Gastrocnemius medialis (tissue), 4 donors: ENCODE data around the gene AQP9. TPM values are rescaled to one million over a fixed set of nuclear protein-coding genes. Genes with fewer than 3 reads are reported as not detected.

Experiments used
- ATAC-seq, 2 donors: fragments of 150-250 bp; one replicate each; pipeline ENCODE4 v1.9.1; 2016
- DNase-seq, 2 donors: peaks; one replicate each; pipeline ENCODE4 v3.0.0-alpha.2; 2019
- H3K27ac ChIP-seq, 4 donors: fragments of 200-600 bp; sonication (generic); 1 replicate in 1 of 4; 2 replicates in 3 of 4; pipeline ENCODE4 v1.5.1; 2016 to 2018; ENCODE audit warnings: mild to moderate bottlenecking in 2 of 4, moderate library complexity in 1 of 4
- H3K27me3 ChIP-seq, 3 donors: fragments of 200-600 bp; sonication (generic) in 2 of 3; 1 replicate in 1 of 3; 2 replicates in 2 of 3; pipeline versions ENCODE4 v1.5.1 to v1.6.0; 2016 to 2019; ENCODE audit warnings: mild to moderate bottlenecking in 1 of 3, moderate library complexity in 1 of 3
- H3K36me3 ChIP-seq, 2 donors: fragments of 200-600 bp; sonication (generic) in 1 of 2; one replicate each; pipeline ENCODE4 v1.5.1; 2017 to 2018
- H3K4me1 ChIP-seq, 2 donors: fragments of 200-600 bp; sonication (generic) in 1 of 2; one replicate each; pipeline ENCODE4 v1.5.1; 2016 to 2017; ENCODE audit warnings: mild to moderate bottlenecking in 2 of 2
- H3K4me3 ChIP-seq, 4 donors: fragments of 200-600 bp; sonication (generic) in 3 of 4; 1 replicate in 1 of 4; 2 replicates in 3 of 4; pipeline ENCODE4 v1.5.1; 2016 to 2019; ENCODE audit warnings: mild to moderate bottlenecking in 2 of 4
- H3K9me3 ChIP-seq, 3 donors: fragments of 200-600 bp; sonication (generic) in 2 of 3; 1 replicate in 1 of 3; 2 replicates in 2 of 3; pipeline ENCODE4 v1.5.1; 2016 to 2019
- CTCF ChIP-seq, 5 experiments: fragments of 450-650 bp in 3 of 5; fragments of 200-600 bp in 2 of 5; sonication (generic) in 2 of 5; IDR thresholded peaks in 4 of 5; conservative IDR thresholded peaks in 1 of 5; 1 replicate in 4 of 5; 2 replicates in 1 of 5; pipeline ENCODE4 v1.5.1; 2016 to 2019; ENCODE audit warnings: antibody characterized with exemption in 5 of 5, mild to moderate bottlenecking in 3 of 5, moderate library complexity in 3 of 5
- POLR2A ChIP-seq, 2 donors: fragments of 450-650 bp; IDR thresholded peaks; one replicate each; pipeline ENCODE4 v1.6.1; 2017; ENCODE audit warnings: antibody characterized with exemption in 2 of 2, mild to moderate bottlenecking in 2 of 2, moderate library complexity in 2 of 2
- in situ Hi-C, 4 donors: fragments of 200-750 bp; cut with MboI; loops; one replicate each; pipeline versions ENCODE4 v1.15.0 to v1.8.0; 2017; ENCODE audit warnings: low sequenced_read_pairs in 4 of 4
- intact Hi-C: fragments of 100-400 bp; cut with DNase I; formaldehyde crosslinking; loops from one replicate; pipeline ENCODE4 v1.15.1; 2023; ENCODE audit warnings: low total_unique reads
- total RNA-seq, 4 donors: library from RNA; depleted of rRNA; stranded (reverse); fragments of >200 nt; gene quantifications; one replicate each; pipeline versions ENCODE4 v1.1.0 to v1.2.3, GENCODE V29; 2016

AQP9 gene
- total RNA-seq, 4 donors from 2014 or later, result 0.52 to 1.2 (median 1.1) TPM; not detected in 1

DNA sequence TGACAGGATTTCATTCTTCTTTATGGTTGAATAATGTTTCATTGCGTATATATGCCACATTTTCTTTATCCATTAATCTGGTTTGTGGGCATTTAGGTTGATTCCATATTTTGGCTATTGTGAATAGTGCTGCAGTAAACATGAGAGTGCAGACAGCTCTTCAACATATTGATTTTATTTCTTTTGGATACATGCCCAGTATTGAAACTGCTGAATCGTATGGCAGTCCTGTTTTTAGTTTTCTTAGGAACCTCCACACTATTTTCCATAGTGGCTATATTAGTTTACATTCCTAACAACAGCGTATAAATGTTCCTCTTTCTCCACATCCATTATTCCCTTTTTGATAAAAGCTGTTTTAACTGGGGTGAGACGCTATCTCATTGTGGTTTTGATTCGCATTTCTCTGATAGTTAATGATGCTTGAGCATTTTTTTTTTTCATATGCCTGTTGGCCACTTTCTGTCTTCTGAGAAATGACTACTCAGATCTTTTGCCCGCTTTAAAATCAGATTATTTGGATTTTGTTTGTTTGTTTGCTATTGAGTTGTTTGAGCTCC lies 21.7 kb downstream of the AQP9 start:
- H3K4me1 ChIP-seq, result no peaks in the 10 kb centered on the region
- no peak for TF ChIP-seq CTCF (IDR thresholded peaks at IDR 0.05 in 4 of 5, conservative IDR thresholded peaks at IDR 0.05 in 1 of 5)
- no peak for TF ChIP-seq POLR2A (IDR thresholded peaks at IDR 0.05)
- ATAC-seq (no peak), DNase-seq (no peak)
- H3K27ac ChIP-seq, result no peak overlapping the region
- in situ Hi-C loops, result no loop called here
- H3K9me3 ChIP-seq, result no peaks in the 10 kb centered on the region
- H3K4me3 ChIP-seq, result no peak overlapping the region
- intact Hi-C loops, result no loop called here
- no peaks in the 10 kb centered on the region for H3K27me3 ChIP-seq
- no peaks in the 10 kb centered on the region for H3K36me3 ChIP-seq

- Histone ChIP-seq H3K27me3 (no peaks in the 10 kb centered on the region), H3K9me3 (no peaks in the 10 kb centered on the region), H3K4me1 (no peaks in the 10 kb centered on the region), H3K27ac (no peak overlapping the region), H3K4me3 (no peak overlapping the region), H3K36me3 (no peaks in the 10 kb centered on the region)
- DNase-seq (no peak), ATAC-seq (no peak)
- intact Hi-C loops, result no loop called here
- in situ Hi-C loops, result no loop called here
- no peak for TF ChIP-seq POLR2A (IDR thresholded peaks at IDR 0.05)
- TF ChIP-seq CTCF (IDR thresholded peaks at IDR 0.05 in 4 of 5, conservative IDR thresholded peaks at IDR 0.05 in 1 of 5), result no peak
These were observed 23.3 kb downstream of the AQP9 start for GRCh38 chr15:58161436-58161930.

- H3K27ac ChIP-seq, result no peak overlapping the region
- no peaks in the 10 kb centered on the region for H3K27me3 ChIP-seq
- H3K4me3 ChIP-seq, result no peak overlapping the region
- no peak for ATAC-seq
- no peaks in the 10 kb centered on the region for H3K36me3 ChIP-seq
- no peak for TF ChIP-seq CTCF (IDR thresholded peaks at IDR 0.05 in 4 of 5, conservative IDR thresholded peaks at IDR 0.05 in 1 of 5)
- TF ChIP-seq POLR2A (IDR thresholded peaks at IDR 0.05), result no peak
- DNase-seq, result no peak
- no peaks in the 10 kb centered on the region for H3K4me1 ChIP-seq
- intact Hi-C loops, result no loop called here
- in situ Hi-C loops, result no loop called here
- H3K9me3 ChIP-seq, result no peaks in the 10 kb centered on the region
These were observed 25.8 kb downstream of the AQP9 start for GRCh38 chr15:58163985-58164384.

DNA sequence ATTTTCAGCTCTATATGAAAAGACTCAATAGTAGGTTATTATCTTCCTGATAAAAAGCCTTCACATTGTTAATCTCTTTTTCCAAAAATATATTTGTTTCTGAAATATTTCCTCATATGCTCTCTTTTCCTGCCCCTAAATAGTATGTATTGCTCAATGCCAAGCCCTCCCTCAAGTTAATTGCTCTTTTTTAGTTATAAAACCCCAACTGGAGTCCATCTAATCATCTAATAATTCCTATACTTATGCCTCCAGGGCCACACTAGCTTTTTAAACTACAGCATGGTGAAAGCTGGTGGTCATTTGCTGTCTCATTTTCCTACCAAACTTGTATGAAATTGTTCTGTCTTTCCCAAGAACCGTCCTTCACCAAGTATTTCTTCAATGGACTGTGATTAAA lies 26.7 kb downstream of the AQP9 start:
- Histone ChIP-seq H3K4me3 (no peak overlapping the region), H3K4me1 (no peaks in the 10 kb centered on the region), H3K36me3 (no peaks in the 10 kb centered on the region), H3K27me3 (no peaks in the 10 kb centered on the region), H3K9me3 (no peaks in the 10 kb centered on the region), H3K27ac (no peak overlapping the region)
- in situ Hi-C loops (no loop called here), intact Hi-C loops (no loop called here)
- ATAC-seq (no peak), DNase-seq (no peak)
- TF ChIP-seq CTCF (IDR thresholded peaks at IDR 0.05 in 4 of 5, conservative IDR thresholded peaks at IDR 0.05 in 1 of 5), result no peak
- no peak for TF ChIP-seq POLR2A (IDR thresholded peaks at IDR 0.05)

- Histone ChIP-seq H3K4me1 (no peaks in the 10 kb centered on the region), H3K27ac (no peak overlapping the region), H3K36me3 (no peaks in the 10 kb centered on the region), H3K9me3 (no peaks in the 10 kb centered on the region), H3K27me3 (no peaks in the 10 kb centered on the region), H3K4me3 (no peak overlapping the region)
- in situ Hi-C loops (no loop called here), intact Hi-C loops (no loop called here)
- ATAC-seq (no peak), DNase-seq (no peak)
- TF ChIP-seq CTCF (IDR thresholded peaks at IDR 0.05 in 4 of 5, conservative IDR thresholded peaks at IDR 0.05 in 1 of 5), result no peak
- no peak for TF ChIP-seq POLR2A (IDR thresholded peaks at IDR 0.05)
These were observed 27.5 kb downstream of the AQP9 start for GRCh38 chr15:58165661-58166060.
